Measurements from ENCODE around the gene ZNF532.

DNA sequence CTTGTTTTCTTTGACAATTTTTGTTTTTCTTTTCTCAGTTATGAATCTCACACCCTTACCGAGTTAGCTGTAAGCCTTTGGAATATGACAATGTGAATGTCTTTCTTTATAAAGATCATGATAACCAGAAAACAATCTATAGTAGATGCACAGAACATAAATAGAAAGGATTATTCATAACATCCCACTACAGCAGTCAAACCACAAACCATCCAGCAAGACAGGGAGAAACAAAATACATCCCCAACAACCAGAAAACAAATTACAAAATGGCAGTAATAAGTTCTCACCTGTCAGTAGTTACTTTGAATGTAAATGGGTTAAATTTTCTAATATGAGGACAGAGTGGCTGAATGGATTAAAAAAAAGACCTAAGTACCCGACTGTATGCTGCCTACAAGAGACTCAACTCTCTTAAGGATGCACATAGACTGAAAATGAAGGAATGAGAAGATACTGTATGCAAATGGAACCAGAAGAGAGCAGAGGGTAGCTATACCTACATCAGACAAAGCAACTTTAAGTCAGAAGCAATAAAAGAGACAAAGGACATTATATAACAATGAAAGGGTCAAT is 124.6 kb downstream of the ZNF532 start:
- TF ChIP-seq, protein P1, sequence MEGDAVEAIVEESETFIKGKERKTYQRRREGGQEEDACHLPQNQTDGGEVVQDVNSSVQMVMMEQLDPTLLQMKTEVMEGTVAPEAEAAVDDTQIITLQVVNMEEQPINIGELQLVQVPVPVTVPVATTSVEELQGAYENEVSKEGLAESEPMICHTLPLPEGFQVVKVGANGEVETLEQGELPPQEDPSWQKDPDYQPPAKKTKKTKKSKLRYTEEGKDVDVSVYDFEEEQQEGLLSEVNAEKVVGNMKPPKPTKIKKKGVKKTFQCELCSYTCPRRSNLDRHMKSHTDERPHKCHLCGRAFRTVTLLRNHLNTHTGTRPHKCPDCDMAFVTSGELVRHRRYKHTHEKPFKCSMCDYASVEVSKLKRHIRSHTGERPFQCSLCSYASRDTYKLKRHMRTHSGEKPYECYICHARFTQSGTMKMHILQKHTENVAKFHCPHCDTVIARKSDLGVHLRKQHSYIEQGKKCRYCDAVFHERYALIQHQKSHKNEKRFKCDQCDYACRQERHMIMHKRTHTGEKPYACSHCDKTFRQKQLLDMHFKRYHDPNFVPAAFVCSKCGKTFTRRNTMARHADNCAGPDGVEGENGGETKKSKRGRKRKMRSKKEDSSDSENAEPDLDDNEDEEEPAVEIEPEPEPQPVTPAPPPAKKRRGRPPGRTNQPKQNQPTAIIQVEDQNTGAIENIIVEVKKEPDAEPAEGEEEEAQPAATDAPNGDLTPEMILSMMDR (IDR thresholded peaks at IDR 0.05), result no peak
- no peak for TF ChIP-seq POLR2A (IDR thresholded peaks at IDR 0.05)

Data from Peyer's patch (tissue), 4 donors.